ENCODE measurements around the gene ZNF3.
A peak's percentile ranks its signal among the peaks of the same experiment; 100 is the strongest.

Gene ZNF3

GRCh38 chr7:100053215-100053614, 28.3 kb downstream of the ZNF3 start:
- no peak for DNase-seq (ENCODE audit: low read depth)

- DNase-seq (ENCODE audit: low read depth), result no peak
Measured at GRCh38 chr7:100051611-100052010, 29.9 kb downstream of the ZNF3 start.

- peak; percentile 64 for DNase-seq (ENCODE audit: low read depth)
Measured at GRCh38 chr7:100049441-100050291, 31.9 kb downstream of the ZNF3 start, which contains the start of gene ZSCAN21. Gene ZSCAN21, plus strand, starts transcription at chr7:100049774. Its CDS starts 7,233 bp downstream, at chr7:100057007.

GRCh38 chr7:100048680-100049079, 32.8 kb downstream of the ZNF3 start:
- no peak for DNase-seq (ENCODE audit: low read depth)

- DNase-seq (ENCODE audit: low read depth), result no peak
Measured at GRCh38 chr7:100044718-100045117, 36.8 kb downstream of the ZNF3 start.

- DNase-seq (ENCODE audit: low read depth), result no peak
Measured at GRCh38 chr7:100040575-100040974, 40.9 kb downstream of the ZNF3 start.

GRCh38 chr7:100038326-100038725, 43.2 kb downstream of the ZNF3 start:
- no peak for DNase-seq (ENCODE audit: low read depth)

- DNase-seq (ENCODE audit: low read depth), result no peak
Measured at GRCh38 chr7:100035876-100036275, 45.6 kb downstream of the ZNF3 start.

GRCh38 chr7:100034871-100035510, 46.5 kb downstream of the ZNF3 start:
- no peak for DNase-seq (ENCODE audit: low read depth)

GRCh38 chr7:100033526-100033925, 48.0 kb downstream of the ZNF3 start:
- no peak for DNase-seq (ENCODE audit: low read depth)

GRCh38 chr7:100029596-100029995, 51.9 kb downstream of the ZNF3 start:
- DNase-seq (ENCODE audit: low read depth), result no peak

GRCh38 chr7:100027197-100027596, 54.3 kb downstream of the ZNF3 start:
- no peak for DNase-seq (ENCODE audit: low read depth)

GRCh38 chr7:100024020-100024619, 57.4 kb downstream of the ZNF3 start:
- no peak for DNase-seq (ENCODE audit: low read depth)

GRCh38 chr7:100023526-100023925, 58.0 kb downstream of the ZNF3 start:
- DNase-seq (ENCODE audit: low read depth), result no peak

GRCh38 chr7:100022621-100023020, 58.9 kb downstream of the ZNF3 start:
- DNase-seq (ENCODE audit: low read depth), result no peak

GRCh38 chr7:100021297-100021696, 60.2 kb downstream of the ZNF3 start:
- no peak for DNase-seq (ENCODE audit: low read depth)

Measured in T-helper 22 cell (primary cell).